Fibroblast of pulmonary artery (primary cell): ENCODE results near the gene PLEK.

Experiments used
- DNase-seq: peaks from one replicate; pipeline ENCODE4 v3.0.0-alpha.2; 2010; ENCODE audit warnings: low read depth
- H3K4me3 ChIP-seq: replicated peaks from 2 replicates; pipeline ENCODE4 v1.5.1; 2011; ENCODE audit warnings: low read depth, mild to moderate bottlenecking, control low read depth, low read length, moderate library complexity
- CTCF ChIP-seq: IDR thresholded peaks from 2 replicates; pipeline ENCODE4 v1.5.1; 2011; ENCODE audit warnings: mild to moderate bottlenecking, control low read depth, low read length, inconsistent platforms; ENCODE audit errors: missing control alignments

The PLEK gene

GRCh38 chr2:68428746-68429145 lies 63.7 kb downstream of the PLEK start:
- DNase-seq = no peak
- no peak overlapping the region for H3K4me3 ChIP-seq
- TF ChIP-seq CTCF = no peak

DNA sequence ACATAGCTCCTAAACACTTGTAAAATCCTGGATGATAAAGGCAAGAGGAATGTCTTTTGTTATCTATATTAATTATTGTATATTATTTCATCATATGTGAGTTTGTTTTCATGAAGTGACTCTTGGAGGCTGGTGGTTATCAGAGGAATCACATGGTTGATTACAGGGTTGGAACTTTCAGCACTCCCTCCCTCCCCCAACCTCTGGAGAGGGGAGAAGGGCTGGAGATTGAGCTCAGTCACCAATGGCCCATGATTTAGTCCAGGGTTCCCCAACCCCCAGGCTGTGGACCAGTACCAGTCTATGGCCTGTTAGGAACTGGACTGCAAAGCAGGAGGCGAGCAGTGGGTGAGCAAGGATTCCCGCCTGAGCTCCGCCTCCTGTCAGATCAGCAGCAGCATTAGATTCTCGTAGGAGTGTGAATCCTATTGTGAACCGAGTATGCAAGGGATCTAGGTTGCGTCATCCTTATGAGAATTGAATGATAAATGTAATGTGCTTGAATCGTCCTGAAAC lies 64.3 kb downstream of the PLEK start:
- no peak overlapping the region for H3K4me3 ChIP-seq
- TF ChIP-seq CTCF = no peak
- DNase-seq = peak; percentile 27

DNA sequence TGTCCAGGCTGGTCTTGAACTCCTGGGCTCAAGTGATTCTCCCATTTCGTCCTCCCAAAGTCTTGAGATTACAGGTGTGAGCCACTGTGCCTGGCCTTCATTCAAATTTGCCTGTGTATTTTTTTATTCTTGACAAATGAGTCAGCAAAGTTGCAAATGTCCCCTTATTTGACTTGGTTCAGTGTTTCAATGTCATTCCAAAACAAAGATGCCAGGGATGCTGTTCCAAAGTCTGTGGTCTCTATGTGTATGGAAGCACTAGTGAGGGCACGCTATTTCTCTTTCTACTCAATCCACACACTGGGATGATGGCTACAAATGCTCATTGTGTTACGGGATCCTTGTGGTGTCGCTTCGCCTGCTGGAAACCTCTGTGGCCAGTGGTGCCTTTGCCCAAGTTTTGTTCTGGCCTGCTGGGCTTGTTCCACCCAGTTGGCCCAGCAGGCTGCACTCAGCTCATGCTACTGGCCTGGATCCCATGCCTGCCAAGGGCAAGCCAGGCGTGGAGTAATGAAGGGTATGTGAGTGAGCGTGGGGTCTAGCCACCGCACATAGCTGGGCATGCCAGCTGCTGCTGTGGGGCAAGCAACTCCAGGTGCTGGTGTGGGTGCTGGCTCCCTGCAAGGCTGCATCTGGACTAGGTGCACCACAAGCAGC lies 66.4 kb downstream of the PLEK start:
- TF ChIP-seq CTCF = no peak
- H3K4me3 ChIP-seq = no peak overlapping the region
- no peak for DNase-seq

DNA sequence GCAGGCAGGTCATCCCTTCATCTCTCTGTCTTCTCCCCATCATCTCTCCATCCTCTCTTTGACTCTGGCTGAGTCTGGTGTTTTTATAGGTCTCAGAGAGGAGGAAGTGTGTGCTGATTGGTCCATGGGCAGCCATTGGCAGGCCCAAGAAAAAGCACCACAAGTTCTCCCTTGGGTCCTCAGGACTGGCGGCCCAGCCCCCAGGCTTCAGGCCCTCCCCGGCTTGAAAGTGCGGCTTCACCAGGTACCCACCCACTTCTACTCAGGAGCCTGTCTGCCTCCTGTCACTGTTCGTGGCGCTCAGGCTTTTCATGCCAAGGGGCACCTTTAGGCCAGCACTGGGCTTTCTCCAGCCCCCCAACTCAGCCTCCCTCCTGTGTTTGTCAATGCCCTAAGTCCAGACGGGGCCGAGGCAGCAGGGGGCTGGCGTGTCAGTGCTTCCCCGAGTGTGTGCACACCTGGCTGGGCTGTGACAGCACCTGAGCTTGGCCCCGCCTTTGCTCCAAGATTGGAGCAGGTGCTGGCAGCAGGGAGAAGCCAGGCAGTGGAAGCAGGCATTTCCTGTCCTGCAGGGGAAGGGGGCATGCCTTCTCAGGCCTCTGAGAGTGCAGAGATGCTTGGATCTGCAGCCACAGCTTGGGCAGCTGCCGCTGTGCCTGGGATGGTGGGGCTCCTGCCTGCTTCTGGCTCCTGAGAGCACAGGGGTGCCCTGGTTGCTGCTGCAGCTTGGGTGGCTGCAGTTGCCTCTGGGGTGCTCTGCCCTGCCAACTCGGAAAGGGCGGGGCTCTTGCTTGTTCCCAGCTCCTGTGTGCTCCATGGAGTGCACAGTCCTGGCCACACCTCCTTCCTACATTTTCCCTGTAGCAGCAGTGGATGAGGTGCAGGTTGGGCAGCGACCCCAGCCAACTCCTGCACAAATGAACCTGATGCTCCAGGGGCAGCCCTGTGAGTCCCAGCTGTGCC lies 67.9 kb downstream of the PLEK start:
- H3K4me3 ChIP-seq = no peak overlapping the region
- DNase-seq = no peak
- no peak for TF ChIP-seq CTCF

- no peak overlapping the region for H3K4me3 ChIP-seq
- TF ChIP-seq CTCF = no peak
- no peak for DNase-seq
Observed at GRCh38 chr2:68434981-68435380, 69.9 kb downstream of the PLEK start.

GRCh38 chr2:68435615-68436014 lies 70.5 kb downstream of the PLEK start:
- no peak for TF ChIP-seq CTCF
- no peak overlapping the region for H3K4me3 ChIP-seq
- peak; percentile 59 for DNase-seq
